Astrocyte (in vitro differentiated cells and primary cell): ENCODE measurements around the gene WDR81. TPM values are rescaled to one million over a fixed set of nuclear protein-coding genes. Genes with fewer than 3 reads are reported as not detected.

Source experiments
- DNase-seq: peaks from one replicate; pipeline ENCODE4 v3.0.0-alpha.2; 2010; ENCODE audit warnings: low read depth
- FAIRE-seq: peaks from 2 replicates; lab custom pipeline; 2011; peaks lifted over from hg19 to GRCh38; lab: Jason Lieb, UNC
- H2AFZ ChIP-seq: 2 replicates; pipeline ENCODE4 v1.6.0; 2012; ENCODE audit warnings: low read depth, low read length, inconsistent platforms
- H3K27ac ChIP-seq: 2 replicates; pipeline ENCODE4 v1.5.1; 2011; ENCODE audit warnings: low read depth, low read length, inconsistent platforms
- H3K27me3 ChIP-seq: 2 replicates; pipeline ENCODE4 v1.6.0; 2011; ENCODE audit warnings: low read length, inconsistent platforms; ENCODE audit not compliant: insufficient read depth
- H3K36me3 ChIP-seq: 2 replicates; pipeline ENCODE4 v1.5.1; 2011; ENCODE audit warnings: low read length, inconsistent platforms; ENCODE audit not compliant: insufficient read depth
- H3K4me1 ChIP-seq: 2 replicates; pipeline ENCODE4 v1.5.1; 2011; ENCODE audit warnings: low read length, inconsistent platforms; ENCODE audit not compliant: insufficient read depth
- H3K4me2 ChIP-seq: 2 replicates; pipeline ENCODE4 v1.6.0; 2012; ENCODE audit warnings: low read length, inconsistent platforms
- H3K4me3 ChIP-seq: 2 replicates; pipeline ENCODE4 v1.5.1; 2011; ENCODE audit warnings: low read depth, mild to moderate bottlenecking, low read length, inconsistent platforms; ENCODE audit not compliant: insufficient read depth
- H3K79me2 ChIP-seq: 2 replicates; pipeline ENCODE4 v1.6.0; 2012; ENCODE audit warnings: mild to moderate bottlenecking, low read length, inconsistent platforms; ENCODE audit not compliant: insufficient read depth
- H3K9ac ChIP-seq: 2 replicates; pipeline ENCODE4 v1.6.0; 2012; ENCODE audit warnings: mild to moderate bottlenecking, low read length, inconsistent platforms
- H3K9me3 ChIP-seq: 2 replicates; pipeline ENCODE4 v1.5.1; 2012; ENCODE audit warnings: low read depth, mild to moderate bottlenecking, low read length, inconsistent platforms; ENCODE audit not compliant: insufficient read depth
- H4K20me1 ChIP-seq: 2 replicates; pipeline ENCODE4 v1.6.0; 2012; ENCODE audit warnings: low read length, inconsistent platforms; ENCODE audit not compliant: insufficient read depth
- H3K27ac Mint-ChIP-seq: one replicate; pipeline ENCODE4 v1.8.0; 2021; ENCODE audit warnings: mild to moderate bottlenecking, mixed read lengths; ENCODE audit not compliant: unreplicated experiment
- H3K27me3 Mint-ChIP-seq: one replicate; pipeline ENCODE4 v1.8.0; 2021; ENCODE audit warnings: low read depth, mixed read lengths; ENCODE audit not compliant: unreplicated experiment
- H3K36me3 Mint-ChIP-seq: one replicate; pipeline ENCODE4 v1.8.0; 2021; ENCODE audit warnings: low read depth, mixed read lengths; ENCODE audit not compliant: unreplicated experiment
- H3K4me1 Mint-ChIP-seq: one replicate; pipeline ENCODE4 v1.8.0; 2021; ENCODE audit warnings: low read depth, mixed read lengths; ENCODE audit not compliant: unreplicated experiment
- H3K4me3 Mint-ChIP-seq: one replicate; pipeline ENCODE4 v1.8.0; 2021; ENCODE audit warnings: mild to moderate bottlenecking, moderate library complexity, mixed read lengths; ENCODE audit not compliant: unreplicated experiment
- H3K9me3 Mint-ChIP-seq: one replicate; pipeline ENCODE4 v1.8.0; 2021; ENCODE audit warnings: mild to moderate bottlenecking, mixed read lengths; ENCODE audit not compliant: unreplicated experiment
- CTCF ChIP-seq: IDR thresholded peaks from 2 replicates; pipeline ENCODE4 v1.5.1; 2011; ENCODE audit warnings: low read depth, mild to moderate bottlenecking, inconsistent platforms, low read length, moderate library complexity; ENCODE audit not compliant: insufficient read depth
- EZH2 ChIP-seq: IDR thresholded peaks from 2 replicates; pipeline ENCODE4 v1.6.1; 2012; ENCODE audit warnings: mild to moderate bottlenecking, low read length, inconsistent platforms; ENCODE audit not compliant: insufficient read depth
- total RNA-seq: library from RNA; stranded (reverse); gene quantifications from 2 replicates; pipeline ENCODE4 v1.2.1, GENCODE V29; 2021

Gene WDR81
- total RNA-seq, 1 donor from 2014 or later = 12.3 TPM

- FAIRE-seq = no peak
- H3K4me1 Mint-ChIP-seq = peaks cover 12% of the 10 kb centered on the region
- DNase-seq = no peak
- no peak overlapping the region for H3K27ac Mint-ChIP-seq
- no peaks in the 10 kb centered on the region for H4K20me1 ChIP-seq
- no peaks in the 10 kb centered on the region for H3K27me3 ChIP-seq
- H3K9me3 Mint-ChIP-seq = no peaks in the 10 kb centered on the region
- no peaks in the 10 kb centered on the region for H3K79me2 ChIP-seq
- H3K36me3 Mint-ChIP-seq = no peaks in the 10 kb centered on the region
- no peaks in the 10 kb centered on the region for H3K9me3 ChIP-seq
- H3K4me3 Mint-ChIP-seq = no peak overlapping the region
- H2AFZ ChIP-seq = no peak overlapping the region
- no peak overlapping the region for H3K4me3 ChIP-seq
- no peak overlapping the region for H3K27ac ChIP-seq
- no peak overlapping the region for H3K4me2 ChIP-seq
- H3K4me1 ChIP-seq = peaks cover 27% of the 10 kb centered on the region
- H3K27me3 Mint-ChIP-seq = peaks cover 7% of the 10 kb centered on the region
- no peak overlapping the region for H3K9ac ChIP-seq
- no peaks in the 10 kb centered on the region for H3K36me3 ChIP-seq
- TF ChIP-seq CTCF = no peak
- TF ChIP-seq EZH2 = no peak
Measured at GRCh38 chr17:1759529-1759928, 35.0 kb downstream of the WDR81 start.

- no peak overlapping the region for H3K4me3 ChIP-seq
Measured at GRCh38 chr17:1762233-1762900, 37.9 kb downstream of the WDR81 start.

More at GRCh38 chr17:1762233-1762900, 37.9 kb downstream of the WDR81 start:
- TF ChIP-seq EZH2 = no peak
- no peak for TF ChIP-seq CTCF
- Mint-ChIP-seq H3K27me3 (no peaks in the 10 kb centered on the region), H3K9me3 (no peaks in the 10 kb centered on the region), H3K36me3 (no peaks in the 10 kb centered on the region), H3K4me1 (peaks cover 12% of the 10 kb centered on the region), H3K4me3 (peak overlapping the region; percentile 78), H3K27ac (no peak overlapping the region)
- Histone ChIP-seq H3K79me2 (no peaks in the 10 kb centered on the region), H3K36me3 (no peaks in the 10 kb centered on the region), H3K4me1 (peaks cover 29% of the 10 kb centered on the region), H3K27me3 (no peaks in the 10 kb centered on the region), H2AFZ (peak overlapping the region; percentile 83), H3K9me3 (no peaks in the 10 kb centered on the region), H3K9ac (peak overlapping the region; percentile 62), H4K20me1 (no peaks in the 10 kb centered on the region), H3K27ac (peak overlapping the region; percentile 9), H3K4me2 (peak overlapping the region; percentile 79)
- FAIRE-seq (no peak), DNase-seq (peak; percentile 52)
